H9 (cell line): ENCODE data around the gene ANKRD39. TPM values are rescaled to one million over a fixed set of nuclear protein-coding genes. Genes with fewer than 3 reads are reported as not detected.
A peak's percentile ranks its signal among the peaks of the same experiment; 100 is the strongest.

Source experiments
- DNase-seq: peaks from one replicate; pipeline ENCODE4 v3.0.0-alpha.2; 2017
- H2AFZ ChIP-seq: one replicate; pipeline ENCODE4 v1.6.1; 2013; ENCODE audit warnings: mild to moderate bottlenecking, low read length, control low read depth, moderate library complexity
- H2AK5ac ChIP-seq: 2 replicates; pipeline ENCODE4 v1.6.1; 2013; ENCODE audit warnings: low read length, control low read depth, mixed read lengths; ENCODE audit not compliant: insufficient read length
- H2BK120ac ChIP-seq: one replicate; pipeline ENCODE4 v1.6.1; 2013; ENCODE audit warnings: low read depth, mild to moderate bottlenecking, low read length, control low read depth, inconsistent platforms; ENCODE audit not compliant: poor library complexity, severe bottlenecking
- H2BK12ac ChIP-seq: 2 replicates; pipeline ENCODE4 v1.6.1; 2013; ENCODE audit warnings: low read length, control low read depth, mixed read lengths, low read depth; ENCODE audit not compliant: insufficient read length
- H2BK15ac ChIP-seq: 2 replicates; pipeline ENCODE4 v1.6.1; 2013; ENCODE audit warnings: low read depth, low read length, control low read depth
- H2BK20ac ChIP-seq: one replicate; pipeline ENCODE4 v1.6.1; 2013; ENCODE audit warnings: low read depth, mild to moderate bottlenecking, low read length, control low read depth, inconsistent platforms; ENCODE audit not compliant: poor library complexity, severe bottlenecking
- H2BK5ac ChIP-seq: 2 replicates; pipeline ENCODE4 v1.6.1; 2013; ENCODE audit warnings: low read length, control low read depth, mixed read lengths; ENCODE audit not compliant: insufficient read length
- H3K14ac ChIP-seq: 2 replicates; pipeline ENCODE4 v1.6.1; 2013; ENCODE audit warnings: low read length, control low read depth; ENCODE audit not compliant: insufficient read depth
- H3K18ac ChIP-seq: 2 replicates; pipeline ENCODE4 v1.6.1; 2013; ENCODE audit warnings: low read depth, mild to moderate bottlenecking, mixed read lengths, low read length, control low read depth; ENCODE audit not compliant: insufficient read length
- H3K23ac ChIP-seq: 2 replicates; pipeline ENCODE4 v1.6.1; 2013; ENCODE audit warnings: low read length, control low read depth, mixed read lengths, low read depth; ENCODE audit not compliant: insufficient read length
- H3K23me2 ChIP-seq: 2 replicates; pipeline ENCODE4 v1.6.1; 2013; ENCODE audit warnings: low read depth, mild to moderate bottlenecking, mixed read lengths, low read length, control low read depth; ENCODE audit not compliant: insufficient read length, poor library complexity, severe bottlenecking
- H3K27ac ChIP-seq: 2 replicates; pipeline ENCODE4 v1.5.1; 2013; ENCODE audit warnings: low read length, control low read depth, mixed read lengths, low read depth; ENCODE audit not compliant: insufficient read length
- H3K27me3 ChIP-seq: 2 replicates; pipeline ENCODE4 v1.6.1; 2013; ENCODE audit warnings: low read length, control low read depth, inconsistent platforms; ENCODE audit not compliant: insufficient read depth
- H3K4ac ChIP-seq: 2 replicates; pipeline ENCODE4 v1.6.1; 2013; ENCODE audit warnings: low read depth, mild to moderate bottlenecking, control low read depth, inconsistent platforms, low read length, moderate library complexity
- H3K4me1 ChIP-seq: 2 replicates; pipeline ENCODE4 v1.6.1; 2013; ENCODE audit warnings: low read length, control low read depth, inconsistent platforms; ENCODE audit not compliant: insufficient read depth
- H3K4me2 ChIP-seq: 2 replicates; pipeline ENCODE4 v1.6.1; 2013; ENCODE audit warnings: low read length, control low read depth, mixed read lengths; ENCODE audit not compliant: insufficient read length, insufficient read depth
- H3K56ac ChIP-seq: 2 replicates; pipeline ENCODE4 v1.6.1; 2013; ENCODE audit warnings: low read depth, mild to moderate bottlenecking, mixed read lengths, low read length, control low read depth; ENCODE audit not compliant: insufficient read length
- H3K79me1 ChIP-seq: 2 replicates; pipeline ENCODE4 v1.6.1; 2013; ENCODE audit warnings: low read depth, mild to moderate bottlenecking, moderate library complexity, low read length, control low read depth, inconsistent platforms; ENCODE audit not compliant: insufficient read depth, poor library complexity, severe bottlenecking
- H3K79me2 ChIP-seq: 2 replicates; pipeline ENCODE4 v1.6.1; 2013; ENCODE audit warnings: low read length, control low read depth, inconsistent platforms; ENCODE audit not compliant: insufficient read depth
- H3K9ac ChIP-seq: 2 replicates; pipeline ENCODE4 v1.6.1; 2013; ENCODE audit warnings: low read length, control low read depth, mixed read lengths; ENCODE audit not compliant: insufficient read length; ENCODE audit errors: extremely low read depth
- H3K9me3 ChIP-seq: one replicate; pipeline ENCODE4 v1.6.1; 2013; ENCODE audit warnings: low read depth, low read length, inconsistent platforms; ENCODE audit not compliant: control insufficient read depth
- H3T11ph ChIP-seq: one replicate; pipeline ENCODE4 v1.6.1; 2013; ENCODE audit warnings: mild to moderate bottlenecking, low read length, control low read depth, inconsistent platforms
- H4K20me1 ChIP-seq: one replicate; pipeline ENCODE4 v1.6.1; 2013; ENCODE audit not compliant: control insufficient read depth, insufficient read length, insufficient read depth
- H4K5ac ChIP-seq: 2 replicates; pipeline ENCODE4 v1.6.1; 2013; ENCODE audit warnings: low read depth, mild to moderate bottlenecking, mixed read lengths, low read length, control low read depth; ENCODE audit not compliant: insufficient read length
- H4K8ac ChIP-seq: replicated peaks from 2 replicates; pipeline ENCODE4 v1.6.1; 2013; ENCODE audit warnings: low read length, control low read depth, mixed read lengths, low read depth; ENCODE audit not compliant: insufficient read length
- H4K91ac ChIP-seq: 2 replicates; pipeline ENCODE4 v1.6.1; 2013; ENCODE audit warnings: low read depth, mild to moderate bottlenecking, moderate library complexity, mixed read lengths, low read length, control low read depth; ENCODE audit not compliant: insufficient read length
- H3K27ac Mint-ChIP-seq, 3 experiments: 2 replicates in 2 of 3; 3 replicates in 1 of 3; pipeline ENCODE4 v1.8.0; 2020 to 2021; ENCODE audit warnings: mixed read lengths in 3 of 3, mild to moderate bottlenecking in 1 of 3, moderate library complexity in 1 of 3
- H3K27me3 Mint-ChIP-seq: 2 replicates; pipeline ENCODE4 v1.8.0; 2021; ENCODE audit warnings: low read depth, mild to moderate bottlenecking, moderate library complexity, mixed read lengths
- H3K36me3 Mint-ChIP-seq, 3 experiments: 2 replicates in 2 of 3; 3 replicates in 1 of 3; pipeline ENCODE4 v1.8.0; 2020 to 2021; ENCODE audit warnings: low read depth in 3 of 3, mixed read lengths in 3 of 3; ENCODE audit not compliant: insufficient read depth in 1 of 3
- H3K4me1 Mint-ChIP-seq, 2 experiments: 2 replicates each; pipeline ENCODE4 v1.8.0; 2020; ENCODE audit warnings: mixed read lengths in 2 of 2
- H3K4me3 Mint-ChIP-seq, 2 experiments: 2 replicates in 1 of 2; 3 replicates in 1 of 2; pipeline ENCODE4 v1.8.0; 2020 to 2021; ENCODE audit warnings: mild to moderate bottlenecking in 2 of 2, mixed read lengths in 2 of 2, moderate library complexity in 1 of 2
- H3K9me3 Mint-ChIP-seq, 2 experiments: 2 replicates in 1 of 2; 3 replicates in 1 of 2; pipeline ENCODE4 v1.8.0; 2020; ENCODE audit warnings: mild to moderate bottlenecking in 2 of 2, mixed read lengths in 2 of 2, moderate library complexity in 1 of 2
- WGBS: extraction: QIAGEN DNeasy Blood & Tissue Kit; methylation state at CpG from one replicate; pipeline ENCODE4 v1.1.7; 2013; ENCODE audit warnings: missing lambda C conversion rate, low lambda C conversion rate, mixed read lengths; ENCODE audit not compliant: insufficient read length; ENCODE audit errors: extremely low coverage; 5-methylcytosine and 5-hydroxymethylcytosine counted together
- total RNA-seq: library from RNA; stranded (reverse); gene quantifications from 2 replicates; pipeline ENCODE4 v1.2.1, GENCODE V29; 2021
- TF ChIP-seq, protein P1 (sequence below): fragments of 200-600 bp; sonication (generic); conservative IDR thresholded peaks from 3 replicates; pipeline ENCODE4 v1.8.0; 2021; ENCODE audit warnings: antibody characterized with exemption, mild to moderate bottlenecking

ANKRD39 gene
- total RNA-seq, 1 experiment from 2014 or later: 13.0 TPM

GRCh38 chr2:96895032-96895745 lies 37.4 kb upstream of the ANKRD39 start:
- peak overlapping the region in 1 of 3 experiments; percentile 12; a peak in 1 of 7 replicates for H3K27ac Mint-ChIP-seq
- H3K9me3 Mint-ChIP-seq: no peaks in the 10 kb centered on the region
- Histone ChIP-seq H2BK15ac (no peak overlapping the region), H2BK20ac (no peak overlapping the region), H4K91ac (no peak overlapping the region), H3T11ph (no peak overlapping the region), H3K23me2 (no peaks in the 10 kb centered on the region), H3K79me2 (no peaks in the 10 kb centered on the region), H3K14ac (no peak overlapping the region; the same call in 1 of the 2 replicates), H3K18ac (no peak overlapping the region), H2BK120ac (no peak overlapping the region), H3K79me1 (no peaks in the 10 kb centered on the region), H3K27ac (no peak overlapping the region), H4K8ac (no peak overlapping the region), H2AFZ (no peak overlapping the region), H3K4me1 (peaks cover 11% of the 10 kb centered on the region; the same call in 1 of the 2 replicates), H4K5ac (no peak overlapping the region), H3K4me2 (no peak overlapping the region), H2AK5ac (no peak overlapping the region), H3K9me3 (no peaks in the 10 kb centered on the region), H2BK5ac (no peak overlapping the region), H3K56ac (no peak overlapping the region), H2BK12ac (no peak overlapping the region), H3K9ac (no peak overlapping the region), H3K23ac (no peak overlapping the region), H4K20me1 (no peaks in the 10 kb centered on the region), H3K4ac (no peak overlapping the region), H3K27me3 (no peaks in the 10 kb centered on the region)
- DNase-seq: no peak
- 100% methylated on average over 1 of the region's 10 CpGs for WGBS
- H3K27me3 Mint-ChIP-seq: peaks cover 5% of the 10 kb centered on the region; the same call in 1 of the 2 replicates
- peaks cover 32 to 33% of the 10 kb centered on the region in 2 experiments for H3K4me1 Mint-ChIP-seq
- no peaks in the 10 kb centered on the region for H3K36me3 Mint-ChIP-seq
- no peak overlapping the region for H3K4me3 Mint-ChIP-seq
- TF ChIP-seq, protein P1, sequence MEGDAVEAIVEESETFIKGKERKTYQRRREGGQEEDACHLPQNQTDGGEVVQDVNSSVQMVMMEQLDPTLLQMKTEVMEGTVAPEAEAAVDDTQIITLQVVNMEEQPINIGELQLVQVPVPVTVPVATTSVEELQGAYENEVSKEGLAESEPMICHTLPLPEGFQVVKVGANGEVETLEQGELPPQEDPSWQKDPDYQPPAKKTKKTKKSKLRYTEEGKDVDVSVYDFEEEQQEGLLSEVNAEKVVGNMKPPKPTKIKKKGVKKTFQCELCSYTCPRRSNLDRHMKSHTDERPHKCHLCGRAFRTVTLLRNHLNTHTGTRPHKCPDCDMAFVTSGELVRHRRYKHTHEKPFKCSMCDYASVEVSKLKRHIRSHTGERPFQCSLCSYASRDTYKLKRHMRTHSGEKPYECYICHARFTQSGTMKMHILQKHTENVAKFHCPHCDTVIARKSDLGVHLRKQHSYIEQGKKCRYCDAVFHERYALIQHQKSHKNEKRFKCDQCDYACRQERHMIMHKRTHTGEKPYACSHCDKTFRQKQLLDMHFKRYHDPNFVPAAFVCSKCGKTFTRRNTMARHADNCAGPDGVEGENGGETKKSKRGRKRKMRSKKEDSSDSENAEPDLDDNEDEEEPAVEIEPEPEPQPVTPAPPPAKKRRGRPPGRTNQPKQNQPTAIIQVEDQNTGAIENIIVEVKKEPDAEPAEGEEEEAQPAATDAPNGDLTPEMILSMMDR: no peak
